ENCODE data around the gene TMEM120A.

DNA sequence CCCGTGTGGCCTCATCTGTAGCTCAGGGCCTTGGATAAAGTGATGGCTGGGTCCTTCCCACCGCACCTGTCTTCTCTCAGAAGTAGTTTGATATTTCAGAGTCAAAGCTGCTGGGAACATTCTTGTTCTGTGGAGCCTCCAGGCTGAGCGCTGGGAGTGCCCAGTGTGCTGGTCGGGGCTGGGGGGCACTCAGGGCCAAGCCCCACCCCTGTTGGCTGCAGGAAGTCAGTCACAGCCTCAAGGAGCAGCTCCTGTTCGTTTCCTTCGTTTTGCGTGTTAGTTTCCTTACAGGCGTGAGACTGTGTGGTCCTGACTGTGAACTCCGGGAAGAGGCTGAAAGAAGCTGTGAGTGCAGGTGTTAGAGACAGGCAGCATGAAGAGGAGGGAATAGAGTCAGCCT lies 46.2 kb downstream of the TMEM120A start:
- TF ChIP-seq POLR2A (IDR thresholded peaks at IDR 0.05): no peak
- TF ChIP-seq, protein P1, sequence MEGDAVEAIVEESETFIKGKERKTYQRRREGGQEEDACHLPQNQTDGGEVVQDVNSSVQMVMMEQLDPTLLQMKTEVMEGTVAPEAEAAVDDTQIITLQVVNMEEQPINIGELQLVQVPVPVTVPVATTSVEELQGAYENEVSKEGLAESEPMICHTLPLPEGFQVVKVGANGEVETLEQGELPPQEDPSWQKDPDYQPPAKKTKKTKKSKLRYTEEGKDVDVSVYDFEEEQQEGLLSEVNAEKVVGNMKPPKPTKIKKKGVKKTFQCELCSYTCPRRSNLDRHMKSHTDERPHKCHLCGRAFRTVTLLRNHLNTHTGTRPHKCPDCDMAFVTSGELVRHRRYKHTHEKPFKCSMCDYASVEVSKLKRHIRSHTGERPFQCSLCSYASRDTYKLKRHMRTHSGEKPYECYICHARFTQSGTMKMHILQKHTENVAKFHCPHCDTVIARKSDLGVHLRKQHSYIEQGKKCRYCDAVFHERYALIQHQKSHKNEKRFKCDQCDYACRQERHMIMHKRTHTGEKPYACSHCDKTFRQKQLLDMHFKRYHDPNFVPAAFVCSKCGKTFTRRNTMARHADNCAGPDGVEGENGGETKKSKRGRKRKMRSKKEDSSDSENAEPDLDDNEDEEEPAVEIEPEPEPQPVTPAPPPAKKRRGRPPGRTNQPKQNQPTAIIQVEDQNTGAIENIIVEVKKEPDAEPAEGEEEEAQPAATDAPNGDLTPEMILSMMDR (IDR thresholded peaks at IDR 0.05): no peak

All from body of pancreas (tissue), 4 donors.